Astrocyte (in vitro differentiated cells and primary cell): ENCODE results near the gene CDK5RAP2.

Experiments used
- EZH2 ChIP-seq: IDR thresholded peaks from 2 replicates; pipeline ENCODE4 v1.6.1; 2012; ENCODE audit warnings: mild to moderate bottlenecking, low read length, inconsistent platforms; ENCODE audit not compliant: insufficient read depth
- TF ChIP-seq, protein P1 (sequence below): IDR thresholded peaks from 2 replicates; pipeline ENCODE4 v1.5.1; 2011; ENCODE audit warnings: low read depth, mild to moderate bottlenecking, inconsistent platforms, low read length, moderate library complexity; ENCODE audit not compliant: insufficient read depth

GRCh38 chr9:120567874-120568273 lies 12.1 kb downstream of the CDK5RAP2 start:
- TF ChIP-seq, protein P1, sequence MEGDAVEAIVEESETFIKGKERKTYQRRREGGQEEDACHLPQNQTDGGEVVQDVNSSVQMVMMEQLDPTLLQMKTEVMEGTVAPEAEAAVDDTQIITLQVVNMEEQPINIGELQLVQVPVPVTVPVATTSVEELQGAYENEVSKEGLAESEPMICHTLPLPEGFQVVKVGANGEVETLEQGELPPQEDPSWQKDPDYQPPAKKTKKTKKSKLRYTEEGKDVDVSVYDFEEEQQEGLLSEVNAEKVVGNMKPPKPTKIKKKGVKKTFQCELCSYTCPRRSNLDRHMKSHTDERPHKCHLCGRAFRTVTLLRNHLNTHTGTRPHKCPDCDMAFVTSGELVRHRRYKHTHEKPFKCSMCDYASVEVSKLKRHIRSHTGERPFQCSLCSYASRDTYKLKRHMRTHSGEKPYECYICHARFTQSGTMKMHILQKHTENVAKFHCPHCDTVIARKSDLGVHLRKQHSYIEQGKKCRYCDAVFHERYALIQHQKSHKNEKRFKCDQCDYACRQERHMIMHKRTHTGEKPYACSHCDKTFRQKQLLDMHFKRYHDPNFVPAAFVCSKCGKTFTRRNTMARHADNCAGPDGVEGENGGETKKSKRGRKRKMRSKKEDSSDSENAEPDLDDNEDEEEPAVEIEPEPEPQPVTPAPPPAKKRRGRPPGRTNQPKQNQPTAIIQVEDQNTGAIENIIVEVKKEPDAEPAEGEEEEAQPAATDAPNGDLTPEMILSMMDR = no peak
- no peak for TF ChIP-seq EZH2
